Liver (tissue), 9 donors: ENCODE results near the gene KANK3. TPM values are rescaled to one million over a fixed set of nuclear protein-coding genes. Genes with fewer than 3 reads are reported as not detected.

Experiments used
- DNase-seq: peaks from one replicate; pipeline ENCODE4 v3.0.0-alpha.2; 2017; ENCODE audit warnings: low spot score
- H3K27ac ChIP-seq, 2 donors: one replicate each; pipeline ENCODE4 v1.7.0; 2013; ENCODE audit warnings: inconsistent platforms in 2 of 2, low read length in 2 of 2, control low read depth in 1 of 2, low read depth in 1 of 2, mild to moderate bottlenecking in 1 of 2
- H3K27me3 ChIP-seq, 4 donors: one replicate each; pipeline versions ENCODE4 v1.6.1 to v1.7.0; 2013; ENCODE audit warnings: low read length in 3 of 4, inconsistent platforms in 1 of 4, mild to moderate bottlenecking in 1 of 4, moderate library complexity in 1 of 4; ENCODE audit not compliant: control insufficient read depth in 4 of 4, insufficient read depth in 4 of 4
- H3K36me3 ChIP-seq, 4 donors: one replicate each; pipeline versions ENCODE4 v1.6.1 to v1.7.0; 2013; ENCODE audit warnings: low read length in 3 of 4, mild to moderate bottlenecking in 3 of 4, low read depth in 1 of 4, moderate library complexity in 1 of 4; ENCODE audit not compliant: control insufficient read depth in 4 of 4, insufficient read depth in 3 of 4
- H3K4me1 ChIP-seq, 4 donors: one replicate each; pipeline versions ENCODE4 v1.6.1 to v1.7.0; 2013; ENCODE audit warnings: low read length in 3 of 4, mild to moderate bottlenecking in 3 of 4, moderate library complexity in 1 of 4; ENCODE audit not compliant: control insufficient read depth in 4 of 4, insufficient read depth in 4 of 4
- H3K4me3 ChIP-seq, 3 donors: one replicate each; pipeline versions ENCODE4 v1.6.1 to v1.7.0; 2013; ENCODE audit warnings: low read length in 3 of 3, control low read depth in 1 of 3, low read depth in 1 of 3, mild to moderate bottlenecking in 1 of 3
- H3K9ac ChIP-seq, 2 donors: one replicate each; pipeline ENCODE4 v1.7.0; 2013; ENCODE audit warnings: low read length in 2 of 2, mild to moderate bottlenecking in 2 of 2, moderate library complexity in 2 of 2, control low read depth in 1 of 2, low read depth in 1 of 2
- H3K9me3 ChIP-seq, 4 donors: one replicate each; pipeline versions ENCODE4 v1.6.1 to v1.7.0; 2013; ENCODE audit warnings: low read length in 3 of 4; ENCODE audit not compliant: control insufficient read depth in 4 of 4
- EGR1 ChIP-seq, 2 donors: IDR thresholded peaks; 2 replicates each; pipeline ENCODE4 v1.6.1; 2016 to 2018; ENCODE audit warnings: antibody characterized with exemption in 2 of 2, low read depth in 2 of 2
- FOXA1 ChIP-seq: IDR thresholded peaks from 2 replicates; pipeline ENCODE4 v1.6.1; 2016; ENCODE audit warnings: antibody characterized with exemption
- FOXA2 ChIP-seq: IDR thresholded peaks from 2 replicates; pipeline ENCODE4 v1.6.1; 2016; ENCODE audit warnings: antibody characterized with exemption
- GABPA ChIP-seq, 2 donors: IDR thresholded peaks in 1 of 2; conservative IDR thresholded peaks in 1 of 2; 2 replicates each; pipeline ENCODE4 v1.6.1; 2016; ENCODE audit warnings: antibody characterized with exemption in 2 of 2, mild to moderate bottlenecking in 1 of 2, moderate library complexity in 1 of 2
- HNF4A ChIP-seq, 2 donors: conservative IDR thresholded peaks; 2 replicates each; pipeline ENCODE4 v1.6.1; 2016; ENCODE audit warnings: antibody characterized with exemption in 2 of 2, mild to moderate bottlenecking in 2 of 2
- HNF4G ChIP-seq: IDR thresholded peaks from 2 replicates; pipeline ENCODE4 v1.6.1; 2016; ENCODE audit warnings: antibody characterized with exemption
- JUND ChIP-seq, 2 donors: IDR thresholded peaks; 2 replicates each; pipeline ENCODE4 v1.6.1; 2016; ENCODE audit warnings: antibody characterized with exemption in 2 of 2
- MAX ChIP-seq: IDR thresholded peaks from 2 replicates; pipeline ENCODE4 v1.6.1; 2016; ENCODE audit warnings: antibody characterized with exemption
- NR2F2 ChIP-seq: IDR thresholded peaks from 2 replicates; pipeline ENCODE4 v1.6.1; 2016; ENCODE audit warnings: antibody characterized with exemption
- RAD21 ChIP-seq, 2 donors: IDR thresholded peaks; 2 replicates each; pipeline ENCODE4 v1.6.1; 2016; ENCODE audit warnings: antibody characterized with exemption in 2 of 2, mild to moderate bottlenecking in 2 of 2
- RXRA ChIP-seq, 2 donors: IDR thresholded peaks; 2 replicates each; pipeline ENCODE4 v1.6.1; 2017 to 2018; ENCODE audit warnings: antibody characterized with exemption in 2 of 2, mild to moderate bottlenecking in 1 of 2
- SP1 ChIP-seq: IDR thresholded peaks from 2 replicates; pipeline ENCODE4 v1.6.1; 2018; ENCODE audit warnings: antibody characterized with exemption, mild to moderate bottlenecking
- TAF1 ChIP-seq: conservative IDR thresholded peaks from 2 replicates; pipeline ENCODE4 v1.6.1; 2016; ENCODE audit warnings: antibody characterized with exemption, mild to moderate bottlenecking
- YY1 ChIP-seq: IDR thresholded peaks from 2 replicates; pipeline ENCODE4 v1.6.1; 2016; ENCODE audit warnings: antibody characterized with exemption, mild to moderate bottlenecking
- ZBTB33 ChIP-seq: IDR thresholded peaks from 2 replicates; pipeline ENCODE4 v1.6.1; 2016; ENCODE audit warnings: antibody characterized with exemption
- WGBS: extraction: QIAGEN DNeasy Blood & Tissue Kit; methylation state at CpG from one replicate; pipeline ENCODE4 v1.1.7; 2013; 5-methylcytosine and 5-hydroxymethylcytosine counted together
- polyA plus RNA-seq, 2 donors: library from polyadenylated mRNA; stranded (reverse) in 1 of 2; unstranded in 1 of 2; fragments of 200-250 nt in 1 of 2; fragments of >200 nt in 1 of 2; fragmentation: Nextera tagmentation in 1 of 2; extraction: Ambion mirVana in 1 of 2; gene quantifications; one replicate each; pipeline versions ENCODE4 v1.2.1 to v1.2.3, GENCODE V29; 2013 to 2015
- total RNA-seq, 2 donors: library from RNA; depleted of rRNA; stranded (reverse); fragments of >200 nt; gene quantifications; one replicate each; pipeline ENCODE4 v1.2.3, GENCODE V29; 2014
- TF ChIP-seq, protein P1 (sequence below): fragments of 150-350 bp; IDR thresholded peaks from 2 replicates; pipeline ENCODE4 v1.5.1; 2017; ENCODE audit warnings: improper control_type of control experiment, low read depth, low read length; ENCODE audit not compliant: missing input control
- TF ChIP-seq, protein P2 (sequence below): IDR thresholded peaks from 2 replicates; pipeline ENCODE4 v1.6.1; 2016; ENCODE audit warnings: antibody characterized with exemption, mild to moderate bottlenecking
- TF ChIP-seq, protein P3 (sequence below): IDR thresholded peaks from 2 replicates; pipeline ENCODE4 v1.6.1; 2016; ENCODE audit warnings: antibody characterized with exemption
- donor health status: healthy.
- donor health status: healthy.
- donor health status: healthy.
- donor health status: healthy.
- donor health status: healthy.

KANK3 gene
- total and polyA plus RNA-seq, 4 donors, result 0.44 to 4.5 (median 3.4) TPM

GRCh38 chr19:8387688-8388611, 44.9 kb upstream of the KANK3 start:
- peak overlapping the region; percentile 95 to 100 for H3K27ac ChIP-seq
- TF ChIP-seq ZBTB33 (peak; percentile 87), FOXA2 (peak; percentile 97), GABPA (IDR thresholded peaks at IDR 0.05 in 1 of 2, conservative IDR thresholded peaks at IDR 0.05 in 1 of 2) (peak in 1 of 2 donors; percentile 42), TAF1 (peak; percentile 58), RXRA (IDR thresholded peaks at IDR 0.05) (peak; percentile 64 to 93), HNF4G (no peak), YY1 (peak; percentile 85), NR2F2 (peak; percentile 17), SP1 (peak; percentile 86), RAD21 (IDR thresholded peaks at IDR 0.05) (peak; percentile 24 to 44), MAX (peak; percentile 72), FOXA1 (peak; percentile 88), EGR1 (IDR thresholded peaks at IDR 0.05; ENCODE audit: low read depth in 2 of 2) (no peak), JUND (IDR thresholded peaks at IDR 0.05) (peak; percentile 62 to 92), HNF4A (conservative IDR thresholded peaks at IDR 0.05) (peak; percentile 47 to 82)
- TF ChIP-seq, protein P1, sequence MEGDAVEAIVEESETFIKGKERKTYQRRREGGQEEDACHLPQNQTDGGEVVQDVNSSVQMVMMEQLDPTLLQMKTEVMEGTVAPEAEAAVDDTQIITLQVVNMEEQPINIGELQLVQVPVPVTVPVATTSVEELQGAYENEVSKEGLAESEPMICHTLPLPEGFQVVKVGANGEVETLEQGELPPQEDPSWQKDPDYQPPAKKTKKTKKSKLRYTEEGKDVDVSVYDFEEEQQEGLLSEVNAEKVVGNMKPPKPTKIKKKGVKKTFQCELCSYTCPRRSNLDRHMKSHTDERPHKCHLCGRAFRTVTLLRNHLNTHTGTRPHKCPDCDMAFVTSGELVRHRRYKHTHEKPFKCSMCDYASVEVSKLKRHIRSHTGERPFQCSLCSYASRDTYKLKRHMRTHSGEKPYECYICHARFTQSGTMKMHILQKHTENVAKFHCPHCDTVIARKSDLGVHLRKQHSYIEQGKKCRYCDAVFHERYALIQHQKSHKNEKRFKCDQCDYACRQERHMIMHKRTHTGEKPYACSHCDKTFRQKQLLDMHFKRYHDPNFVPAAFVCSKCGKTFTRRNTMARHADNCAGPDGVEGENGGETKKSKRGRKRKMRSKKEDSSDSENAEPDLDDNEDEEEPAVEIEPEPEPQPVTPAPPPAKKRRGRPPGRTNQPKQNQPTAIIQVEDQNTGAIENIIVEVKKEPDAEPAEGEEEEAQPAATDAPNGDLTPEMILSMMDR, result no peak
- TF ChIP-seq, protein P2, sequence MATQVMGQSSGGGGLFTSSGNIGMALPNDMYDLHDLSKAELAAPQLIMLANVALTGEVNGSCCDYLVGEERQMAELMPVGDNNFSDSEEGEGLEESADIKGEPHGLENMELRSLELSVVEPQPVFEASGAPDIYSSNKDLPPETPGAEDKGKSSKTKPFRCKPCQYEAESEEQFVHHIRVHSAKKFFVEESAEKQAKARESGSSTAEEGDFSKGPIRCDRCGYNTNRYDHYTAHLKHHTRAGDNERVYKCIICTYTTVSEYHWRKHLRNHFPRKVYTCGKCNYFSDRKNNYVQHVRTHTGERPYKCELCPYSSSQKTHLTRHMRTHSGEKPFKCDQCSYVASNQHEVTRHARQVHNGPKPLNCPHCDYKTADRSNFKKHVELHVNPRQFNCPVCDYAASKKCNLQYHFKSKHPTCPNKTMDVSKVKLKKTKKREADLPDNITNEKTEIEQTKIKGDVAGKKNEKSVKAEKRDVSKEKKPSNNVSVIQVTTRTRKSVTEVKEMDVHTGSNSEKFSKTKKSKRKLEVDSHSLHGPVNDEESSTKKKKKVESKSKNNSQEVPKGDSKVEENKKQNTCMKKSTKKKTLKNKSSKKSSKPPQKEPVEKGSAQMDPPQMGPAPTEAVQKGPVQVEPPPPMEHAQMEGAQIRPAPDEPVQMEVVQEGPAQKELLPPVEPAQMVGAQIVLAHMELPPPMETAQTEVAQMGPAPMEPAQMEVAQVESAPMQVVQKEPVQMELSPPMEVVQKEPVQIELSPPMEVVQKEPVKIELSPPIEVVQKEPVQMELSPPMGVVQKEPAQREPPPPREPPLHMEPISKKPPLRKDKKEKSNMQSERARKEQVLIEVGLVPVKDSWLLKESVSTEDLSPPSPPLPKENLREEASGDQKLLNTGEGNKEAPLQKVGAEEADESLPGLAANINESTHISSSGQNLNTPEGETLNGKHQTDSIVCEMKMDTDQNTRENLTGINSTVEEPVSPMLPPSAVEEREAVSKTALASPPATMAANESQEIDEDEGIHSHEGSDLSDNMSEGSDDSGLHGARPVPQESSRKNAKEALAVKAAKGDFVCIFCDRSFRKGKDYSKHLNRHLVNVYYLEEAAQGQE, result peak; percentile 72
- TF ChIP-seq, protein P3, sequence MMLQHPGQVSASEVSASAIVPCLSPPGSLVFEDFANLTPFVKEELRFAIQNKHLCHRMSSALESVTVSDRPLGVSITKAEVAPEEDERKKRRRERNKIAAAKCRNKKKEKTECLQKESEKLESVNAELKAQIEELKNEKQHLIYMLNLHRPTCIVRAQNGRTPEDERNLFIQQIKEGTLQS, result no peak
- H3K4me3 ChIP-seq, result peak overlapping the region in 1 of 3 donors; percentile 56
- no peaks in the 10 kb centered on the region for H3K27me3 ChIP-seq
- WGBS, result 43% methylated on average over 16 of the region's 16 CpGs
- peaks cover 0 to 3% (median 0%) of the 10 kb centered on the region in 4 donors for H3K36me3 ChIP-seq
- no peaks in the 10 kb centered on the region for H3K9me3 ChIP-seq
- DNase-seq, result no peak
- H3K9ac ChIP-seq, result peak overlapping the region in 1 of 2 donors; percentile 80
- H3K4me1 ChIP-seq, result peaks cover 11 to 29% (median 21%) of the 10 kb centered on the region in 4 donors
